ENCODE measurements around the gene LRRC14B. TPM values are rescaled to one million over a fixed set of nuclear protein-coding genes. Genes with fewer than 3 reads are reported as not detected.
"Not testable (repeated sequence)": the region's sequence is repeated elsewhere in the genome, so short reads cannot be mapped to it uniquely, and the experiment has no call there.

LRRC14B gene
- total RNA-seq, 2 experiments from 2014 or later = 4.9 to 9.2 TPM

- peaks cover 28% of the 10 kb centered on the region for H3K36me3 ChIP-seq (ENCODE audit: insufficient read depth, low read length)
- H3K4me3 ChIP-seq (ENCODE audit: low read depth, low read length, poor library complexity, severe bottlenecking) = peak overlapping the region; percentile 94
- no peaks in the 10 kb centered on the region for H3K9me3 ChIP-seq (ENCODE audit: low read length)
- DNase-seq (ENCODE audit: low spot score) = peak; percentile 29
- TF ChIP-seq CTCF (conservative IDR thresholded peaks at IDR 0.05; ENCODE audit: low read length) (no peak), EZH2phosphoT487 (IDR thresholded peaks at IDR 0.05; ENCODE audit: borderline replicate concordance, low read depth, low read length) (no peak)
- BruUV-seq (replicated peaks) = no TSS peak
- H3K4me1 ChIP-seq (ENCODE audit: insufficient read depth, low read length, poor library complexity, severe bottlenecking) = peaks cover 50% of the 10 kb centered on the region
- POLR2A ChIA-PET = interaction anchor here (0.6 to 2.8 kb wide), 5 partner anchors 28 to 185 kb away, joined by 3 to 21 read pairs (median 6); partner anchors contain the start of genes LRRC14B and PDCD6
- no peak overlapping the region for H2AFZ ChIP-seq (ENCODE audit: low read length)
- peaks cover 78% of the 10 kb centered on the region for H3K79me2 ChIP-seq (ENCODE audit: insufficient read depth, low read depth, low read length)
- no peak overlapping the region for H3K27ac ChIP-seq (ENCODE audit: low read depth, low read length, poor library complexity, severe bottlenecking)
- peak overlapping the region; percentile 89 for H3K4me2 ChIP-seq (ENCODE audit: low read length)
- no peaks in the 10 kb centered on the region for H3K9me2 ChIP-seq (ENCODE audit: insufficient read depth, low read length)
- CTCF ChIA-PET (ENCODE audit: unreplicated experiment) = interaction anchor here (1.0 to 1.4 kb wide), 2 partner anchors 29 to 31 kb away, joined by 3 to 8 read pairs; partner anchors contain the start of gene LRRC14B
- peaks cover 23% of the 10 kb centered on the region for H4K20me1 ChIP-seq (ENCODE audit: insufficient read depth, low read length)
- intact Hi-C loops (cut with micrococcal nuclease; ENCODE audit: unreplicated experiment) = loop anchor here (5.0 kb wide), 1 partner anchor 1123 kb away; no protein-coding TSS in a partner anchor
Measured at GRCh38 chr5:219460-219863, 28.2 kb downstream of the LRRC14B start.

GRCh38 chr5:219991-220390, 28.7 kb downstream of the LRRC14B start:
- H3K9me3 ChIP-seq (ENCODE audit: low read length) = no peaks in the 10 kb centered on the region
- CTCF ChIA-PET (ENCODE audit: unreplicated experiment) = interaction anchor here (1.0 kb wide), 1 partner anchor 32 kb away, joined by 3 read pairs; no protein-coding TSS in a partner anchor
- intact Hi-C loops (cut with micrococcal nuclease; ENCODE audit: unreplicated experiment) = loop anchor here (5.0 kb wide), 1 partner anchor 1122 kb away; no protein-coding TSS in a partner anchor
- TF ChIP-seq CTCF (conservative IDR thresholded peaks at IDR 0.05; ENCODE audit: low read length) (no peak), EZH2phosphoT487 (IDR thresholded peaks at IDR 0.05; ENCODE audit: borderline replicate concordance, low read depth, low read length) (no peak)
- peaks cover 31% of the 10 kb centered on the region for H3K36me3 ChIP-seq (ENCODE audit: insufficient read depth, low read length)
- DNase-seq (ENCODE audit: low spot score) = no peak
- H2AFZ ChIP-seq (ENCODE audit: low read length) = no peak overlapping the region
- POLR2A ChIA-PET = interaction anchor here (0.6 to 2.8 kb wide), 4 partner anchors 29 to 1748 kb away, joined by 5 to 21 read pairs (median 7); partner anchors contain the start of genes LRRC14B and PDCD6
- peaks cover 23% of the 10 kb centered on the region for H4K20me1 ChIP-seq (ENCODE audit: insufficient read depth, low read length)
- peak overlapping the region; percentile 89 for H3K4me2 ChIP-seq (ENCODE audit: low read length)
- H3K79me2 ChIP-seq (ENCODE audit: insufficient read depth, low read depth, low read length) = peaks cover 73% of the 10 kb centered on the region
- no TSS peak for BruUV-seq (replicated peaks)
- peaks cover 48% of the 10 kb centered on the region for H3K4me1 ChIP-seq (ENCODE audit: insufficient read depth, low read length, poor library complexity, severe bottlenecking)
- no peak overlapping the region for H3K27ac ChIP-seq (ENCODE audit: low read depth, low read length, poor library complexity, severe bottlenecking)
- H3K9me2 ChIP-seq (ENCODE audit: insufficient read depth, low read length) = no peaks in the 10 kb centered on the region
- H3K4me3 ChIP-seq (ENCODE audit: low read depth, low read length, poor library complexity, severe bottlenecking) = peak overlapping the region; percentile 94

GRCh38 chr5:222951-223715, 31.8 kb downstream of the LRRC14B start:
- Histone ChIP-seq H3K4me2 (ENCODE audit: low read length) (peak overlapping the region; percentile 11; the same call in 1 of the 2 replicates), H4K20me1 (ENCODE audit: insufficient read depth, low read length) (peaks cover 23% of the 10 kb centered on the region), H3K79me2 (ENCODE audit: insufficient read depth, low read depth, low read length) (peaks cover 58% of the 10 kb centered on the region), H3K36me3 (ENCODE audit: insufficient read depth, low read length) (peaks cover 57% of the 10 kb centered on the region), H3K4me1 (ENCODE audit: insufficient read depth, low read length, poor library complexity, severe bottlenecking) (peaks cover 37% of the 10 kb centered on the region)
- POLR2A ChIA-PET; H2AFZ ChIP-seq (ENCODE audit: low read length); DNase-seq (ENCODE audit: low spot score); H3K4me3 ChIP-seq (ENCODE audit: low read depth, low read length, poor library complexity, severe bottlenecking); H3K9me2 ChIP-seq (ENCODE audit: insufficient read depth, low read length); intact Hi-C loops (cut with micrococcal nuclease; ENCODE audit: unreplicated experiment); CTCF ChIA-PET (ENCODE audit: unreplicated experiment); H3K9me3 ChIP-seq (ENCODE audit: low read length); BruUV-seq (replicated peaks); H3K27ac ChIP-seq (ENCODE audit: low read depth, low read length, poor library complexity, severe bottlenecking): not testable (repeated sequence)

Data from OCI-LY7 (cell line).